Measurements from ENCODE around the gene ST3GAL4.

Gene ST3GAL4

GRCh38 chr11:126360049-126360446 is 4.6 kb downstream of the ST3GAL4 start:
- Histone ChIP-seq H3K27ac (ENCODE audit: extremely low read depth, low read depth, low read length) (no peak overlapping the region), H3K4me1 (ENCODE audit: control insufficient read depth, insufficient read depth, low read length) (no peaks in the 10 kb centered on the region), H3K4me3 (ENCODE audit: low read depth, low read length) (no peak overlapping the region), H3K36me3 (ENCODE audit: control insufficient read depth in 2 of 2, insufficient read depth in 1 of 2, low read length in 2 of 2) (no peaks in the 10 kb centered on the region), H3K9me3 (ENCODE audit: control insufficient read depth, insufficient read depth, low read depth, low read length) (no peaks in the 10 kb centered on the region)
- POLR2A ChIA-PET, result interaction anchor here (0.5 kb wide), 1 partner anchor 14 kb away, joined by 3 read pairs; no protein-coding TSS in a partner anchor
- CTCF ChIA-PET, result interaction anchor here (0.6 kb wide), 1 partner anchor 328 kb away, joined by 3 read pairs; no protein-coding TSS in a partner anchor
- no peak for TF ChIP-seq KLF17 (tag by site-specific recombination; IDR thresholded peaks at IDR 0.05)
- TF ChIP-seq PRDM2 (tag by site-specific recombination; IDR thresholded peaks at IDR 0.05; ENCODE audit: borderline replicate concordance), result no peak
- TF ChIP-seq ZNF677 (tag by site-specific recombination; IDR thresholded peaks at IDR 0.05), result no peak

GRCh38 chr11:126361400-126361799 is 5.9 kb downstream of the ST3GAL4 start:
- H3K27ac ChIP-seq (ENCODE audit: extremely low read depth, low read depth, low read length), result no peak overlapping the region
- no peaks in the 10 kb centered on the region for H3K9me3 ChIP-seq (ENCODE audit: control insufficient read depth, insufficient read depth, low read depth, low read length)
- ChIA-PET POLR2A (no interaction called here), CTCF (no interaction called here)
- H3K4me3 ChIP-seq (ENCODE audit: low read depth, low read length), result no peak overlapping the region
- TF ChIP-seq ZNF560 (tag by site-specific recombination; IDR thresholded peaks at IDR 0.05; ENCODE audit: borderline replicate concordance) (no peak), ATF2 (tag by site-specific recombination; IDR thresholded peaks at IDR 0.05; ENCODE audit: low read depth) (no peak), ZSCAN5A (tag by site-specific recombination; IDR thresholded peaks at IDR 0.05) (no peak), ZNF302 (tag by site-specific recombination; IDR thresholded peaks at IDR 0.05; ENCODE audit: low read depth) (no peak), ZSCAN4 (tag by site-specific recombination; IDR thresholded peaks at IDR 0.05) (no peak), ZBTB17 (tag by site-specific recombination; IDR thresholded peaks at IDR 0.05) (no peak), ZNF629 (tag by site-specific recombination; IDR thresholded peaks at IDR 0.05) (no peak), ZNF580 (tag by site-specific recombination; IDR thresholded peaks at IDR 0.05) (no peak), TCF7L2 (IDR thresholded peaks at IDR 0.05; ENCODE audit: borderline replicate concordance, low read depth, low read length) (no peak), ZNF501 (tag by site-specific recombination; IDR thresholded peaks at IDR 0.05) (no peak), SP2 (tag by site-specific recombination; IDR thresholded peaks at IDR 0.05) (no peak), ZNF221 (tag by site-specific recombination; IDR thresholded peaks at IDR 0.05; ENCODE audit: borderline replicate concordance) (no peak), ZNF114 (tag by site-specific recombination; IDR thresholded peaks at IDR 0.05) (no peak), ZNF350 (tag by site-specific recombination; IDR thresholded peaks at IDR 0.05) (no peak), SALL2 (tag by site-specific recombination; IDR thresholded peaks at IDR 0.05; ENCODE audit: borderline replicate concordance) (no peak), ZBTB48 (tag by site-specific recombination; IDR thresholded peaks at IDR 0.05) (no peak)
- no peaks in the 10 kb centered on the region for H3K36me3 ChIP-seq (ENCODE audit: control insufficient read depth in 2 of 2, insufficient read depth in 1 of 2, low read length in 2 of 2)
- H3K4me1 ChIP-seq (ENCODE audit: control insufficient read depth, insufficient read depth, low read length), result no peaks in the 10 kb centered on the region
